ENCODE measurements around the gene AGMO. TPM values are rescaled to one million over a fixed set of nuclear protein-coding genes. Genes with fewer than 3 reads are reported as not detected.
"Not testable (repeated sequence)": the region's sequence is repeated elsewhere in the genome, so short reads cannot be mapped to it uniquely, and the experiment has no call there.

Gene AGMO
- total RNA-seq, 1 experiment from 2014 or later: 0.77 TPM

DNA sequence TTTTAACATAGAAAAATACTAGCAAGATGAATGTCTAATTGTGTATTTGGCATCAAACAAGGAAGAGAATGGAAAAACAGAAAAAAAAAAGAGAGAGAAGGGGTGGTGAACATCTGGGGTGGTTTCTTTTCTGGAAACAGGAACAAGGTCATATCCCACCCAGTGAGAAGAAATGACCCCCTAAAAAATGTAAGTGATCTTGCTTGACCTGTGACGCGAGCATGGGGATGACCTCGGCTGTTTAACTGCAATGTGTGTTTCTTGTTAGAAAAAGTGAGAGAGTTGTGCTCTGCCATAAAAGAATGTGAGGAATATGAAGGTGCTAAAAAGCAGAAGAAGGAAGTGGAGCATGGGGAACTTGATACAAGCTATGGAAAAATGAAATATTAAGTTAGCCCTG, 258.5 kb downstream of the AGMO start:
- H3K4me3 Mint-ChIP-seq: no peak overlapping the region
- TF ChIP-seq, protein P1, sequence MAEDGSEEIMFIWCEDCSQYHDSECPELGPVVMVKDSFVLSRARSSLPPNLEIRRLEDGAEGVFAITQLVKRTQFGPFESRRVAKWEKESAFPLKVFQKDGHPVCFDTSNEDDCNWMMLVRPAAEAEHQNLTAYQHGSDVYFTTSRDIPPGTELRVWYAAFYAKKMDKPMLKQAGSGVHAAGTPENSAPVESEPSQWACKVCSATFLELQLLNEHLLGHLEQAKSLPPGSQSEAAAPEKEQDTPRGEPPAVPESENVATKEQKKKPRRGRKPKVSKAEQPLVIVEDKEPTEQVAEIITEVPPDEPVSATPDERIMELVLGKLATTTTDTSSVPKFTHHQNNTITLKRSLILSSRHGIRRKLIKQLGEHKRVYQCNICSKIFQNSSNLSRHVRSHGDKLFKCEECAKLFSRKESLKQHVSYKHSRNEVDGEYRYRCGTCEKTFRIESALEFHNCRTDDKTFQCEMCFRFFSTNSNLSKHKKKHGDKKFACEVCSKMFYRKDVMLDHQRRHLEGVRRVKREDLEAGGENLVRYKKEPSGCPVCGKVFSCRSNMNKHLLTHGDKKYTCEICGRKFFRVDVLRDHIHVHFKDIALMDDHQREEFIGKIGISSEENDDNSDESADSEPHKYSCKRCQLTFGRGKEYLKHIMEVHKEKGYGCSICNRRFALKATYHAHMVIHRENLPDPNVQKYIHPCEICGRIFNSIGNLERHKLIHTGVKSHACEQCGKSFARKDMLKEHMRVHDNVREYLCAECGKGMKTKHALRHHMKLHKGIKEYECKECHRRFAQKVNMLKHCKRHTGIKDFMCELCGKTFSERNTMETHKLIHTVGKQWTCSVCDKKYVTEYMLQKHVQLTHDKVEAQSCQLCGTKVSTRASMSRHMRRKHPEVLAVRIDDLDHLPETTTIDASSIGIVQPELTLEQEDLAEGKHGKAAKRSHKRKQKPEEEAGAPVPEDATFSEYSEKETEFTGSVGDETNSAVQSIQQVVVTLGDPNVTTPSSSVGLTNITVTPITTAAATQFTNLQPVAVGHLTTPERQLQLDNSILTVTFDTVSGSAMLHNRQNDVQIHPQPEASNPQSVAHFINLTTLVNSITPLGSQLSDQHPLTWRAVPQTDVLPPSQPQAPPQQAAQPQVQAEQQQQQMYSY (CRISPR knock-in tag; IDR thresholded peaks at IDR 0.05): no peak
- TF ChIP-seq, protein P2, sequence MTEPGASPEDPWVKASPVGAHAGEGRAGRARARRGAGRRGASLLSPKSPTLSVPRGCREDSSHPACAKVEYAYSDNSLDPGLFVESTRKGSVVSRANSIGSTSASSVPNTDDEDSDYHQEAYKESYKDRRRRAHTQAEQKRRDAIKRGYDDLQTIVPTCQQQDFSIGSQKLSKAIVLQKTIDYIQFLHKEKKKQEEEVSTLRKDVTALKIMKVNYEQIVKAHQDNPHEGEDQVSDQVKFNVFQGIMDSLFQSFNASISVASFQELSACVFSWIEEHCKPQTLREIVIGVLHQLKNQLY (CRISPR knock-in tag; IDR thresholded peaks at IDR 0.05): no peak
- TF ChIP-seq, protein P3, sequence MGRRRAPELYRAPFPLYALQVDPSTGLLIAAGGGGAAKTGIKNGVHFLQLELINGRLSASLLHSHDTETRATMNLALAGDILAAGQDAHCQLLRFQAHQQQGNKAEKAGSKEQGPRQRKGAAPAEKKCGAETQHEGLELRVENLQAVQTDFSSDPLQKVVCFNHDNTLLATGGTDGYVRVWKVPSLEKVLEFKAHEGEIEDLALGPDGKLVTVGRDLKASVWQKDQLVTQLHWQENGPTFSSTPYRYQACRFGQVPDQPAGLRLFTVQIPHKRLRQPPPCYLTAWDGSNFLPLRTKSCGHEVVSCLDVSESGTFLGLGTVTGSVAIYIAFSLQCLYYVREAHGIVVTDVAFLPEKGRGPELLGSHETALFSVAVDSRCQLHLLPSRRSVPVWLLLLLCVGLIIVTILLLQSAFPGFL (CRISPR knock-in tag; IDR thresholded peaks at IDR 0.05; ENCODE audit: borderline replicate concordance): no peak
- TF ChIP-seq, protein P4, sequence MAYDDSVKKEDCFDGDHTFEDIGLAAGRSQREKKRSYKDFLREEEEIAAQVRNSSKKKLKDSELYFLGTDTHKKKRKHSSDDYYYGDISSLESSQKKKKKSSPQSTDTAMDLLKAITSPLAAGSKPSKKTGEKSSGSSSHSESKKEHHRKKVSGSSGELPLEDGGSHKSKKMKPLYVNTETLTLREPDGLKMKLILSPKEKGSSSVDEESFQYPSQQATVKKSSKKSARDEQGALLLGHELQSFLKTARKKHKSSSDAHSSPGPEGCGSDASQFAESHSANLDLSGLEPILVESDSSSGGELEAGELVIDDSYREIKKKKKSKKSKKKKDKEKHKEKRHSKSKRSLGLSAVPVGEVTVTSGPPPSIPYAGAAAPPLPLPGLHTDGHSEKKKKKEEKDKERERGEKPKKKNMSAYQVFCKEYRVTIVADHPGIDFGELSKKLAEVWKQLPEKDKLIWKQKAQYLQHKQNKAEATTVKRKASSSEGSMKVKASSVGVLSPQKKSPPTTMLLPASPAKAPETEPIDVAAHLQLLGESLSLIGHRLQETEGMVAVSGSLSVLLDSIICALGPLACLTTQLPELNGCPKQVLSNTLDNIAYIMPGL (CRISPR knock-in tag; IDR thresholded peaks at IDR 0.05): no peak
- no peak for TF ChIP-seq ATF1 (CRISPR knock-in tag; IDR thresholded peaks at IDR 0.05)
- TF ChIP-seq, protein P5, sequence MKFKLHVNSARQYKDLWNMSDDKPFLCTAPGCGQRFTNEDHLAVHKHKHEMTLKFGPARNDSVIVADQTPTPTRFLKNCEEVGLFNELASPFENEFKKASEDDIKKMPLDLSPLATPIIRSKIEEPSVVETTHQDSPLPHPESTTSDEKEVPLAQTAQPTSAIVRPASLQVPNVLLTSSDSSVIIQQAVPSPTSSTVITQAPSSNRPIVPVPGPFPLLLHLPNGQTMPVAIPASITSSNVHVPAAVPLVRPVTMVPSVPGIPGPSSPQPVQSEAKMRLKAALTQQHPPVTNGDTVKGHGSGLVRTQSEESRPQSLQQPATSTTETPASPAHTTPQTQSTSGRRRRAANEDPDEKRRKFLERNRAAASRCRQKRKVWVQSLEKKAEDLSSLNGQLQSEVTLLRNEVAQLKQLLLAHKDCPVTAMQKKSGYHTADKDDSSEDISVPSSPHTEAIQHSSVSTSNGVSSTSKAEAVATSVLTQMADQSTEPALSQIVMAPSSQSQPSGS (CRISPR knock-in tag; IDR thresholded peaks at IDR 0.05; ENCODE audit: borderline replicate concordance, low read depth): no peak
- TF ChIP-seq ZNF121 (CRISPR knock-in tag; IDR thresholded peaks at IDR 0.05): no peak
- no peak for TF ChIP-seq RELA (CRISPR knock-in tag; IDR thresholded peaks at IDR 0.05; ENCODE audit: borderline replicate concordance)
- no peak for TF ChIP-seq NR1H2 (CRISPR knock-in tag; IDR thresholded peaks at IDR 0.05)
- TF ChIP-seq, protein P6, sequence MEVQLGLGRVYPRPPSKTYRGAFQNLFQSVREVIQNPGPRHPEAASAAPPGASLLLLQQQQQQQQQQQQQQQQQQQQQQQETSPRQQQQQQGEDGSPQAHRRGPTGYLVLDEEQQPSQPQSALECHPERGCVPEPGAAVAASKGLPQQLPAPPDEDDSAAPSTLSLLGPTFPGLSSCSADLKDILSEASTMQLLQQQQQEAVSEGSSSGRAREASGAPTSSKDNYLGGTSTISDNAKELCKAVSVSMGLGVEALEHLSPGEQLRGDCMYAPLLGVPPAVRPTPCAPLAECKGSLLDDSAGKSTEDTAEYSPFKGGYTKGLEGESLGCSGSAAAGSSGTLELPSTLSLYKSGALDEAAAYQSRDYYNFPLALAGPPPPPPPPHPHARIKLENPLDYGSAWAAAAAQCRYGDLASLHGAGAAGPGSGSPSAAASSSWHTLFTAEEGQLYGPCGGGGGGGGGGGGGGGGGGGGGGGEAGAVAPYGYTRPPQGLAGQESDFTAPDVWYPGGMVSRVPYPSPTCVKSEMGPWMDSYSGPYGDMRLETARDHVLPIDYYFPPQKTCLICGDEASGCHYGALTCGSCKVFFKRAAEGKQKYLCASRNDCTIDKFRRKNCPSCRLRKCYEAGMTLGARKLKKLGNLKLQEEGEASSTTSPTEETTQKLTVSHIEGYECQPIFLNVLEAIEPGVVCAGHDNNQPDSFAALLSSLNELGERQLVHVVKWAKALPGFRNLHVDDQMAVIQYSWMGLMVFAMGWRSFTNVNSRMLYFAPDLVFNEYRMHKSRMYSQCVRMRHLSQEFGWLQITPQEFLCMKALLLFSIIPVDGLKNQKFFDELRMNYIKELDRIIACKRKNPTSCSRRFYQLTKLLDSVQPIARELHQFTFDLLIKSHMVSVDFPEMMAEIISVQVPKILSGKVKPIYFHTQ (CRISPR knock-in tag; IDR thresholded peaks at IDR 0.05): no peak
- TF ChIP-seq ESRRA (CRISPR knock-in tag; IDR thresholded peaks at IDR 0.05; ENCODE audit: borderline replicate concordance): no peak
- no peak for TF ChIP-seq ELF4 (CRISPR knock-in tag; IDR thresholded peaks at IDR 0.05; ENCODE audit: low read depth)
- no peak for TF ChIP-seq NR2C2 (CRISPR knock-in tag; IDR thresholded peaks at IDR 0.05)
- no peak for TF ChIP-seq GABPB1 (CRISPR knock-in tag; IDR thresholded peaks at IDR 0.05)
- TF ChIP-seq, protein P7, sequence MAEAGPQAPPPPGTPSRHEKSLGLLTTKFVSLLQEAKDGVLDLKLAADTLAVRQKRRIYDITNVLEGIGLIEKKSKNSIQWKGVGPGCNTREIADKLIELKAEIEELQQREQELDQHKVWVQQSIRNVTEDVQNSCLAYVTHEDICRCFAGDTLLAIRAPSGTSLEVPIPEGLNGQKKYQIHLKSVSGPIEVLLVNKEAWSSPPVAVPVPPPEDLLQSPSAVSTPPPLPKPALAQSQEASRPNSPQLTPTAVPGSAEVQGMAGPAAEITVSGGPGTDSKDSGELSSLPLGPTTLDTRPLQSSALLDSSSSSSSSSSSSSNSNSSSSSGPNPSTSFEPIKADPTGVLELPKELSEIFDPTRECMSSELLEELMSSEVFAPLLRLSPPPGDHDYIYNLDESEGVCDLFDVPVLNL (CRISPR knock-in tag; IDR thresholded peaks at IDR 0.05; ENCODE audit: borderline replicate concordance, low read depth): no peak
- TF ChIP-seq NFYB (CRISPR knock-in tag; conservative IDR thresholded peaks at IDR 0.05; ENCODE audit: low read depth): no peak
- TF ChIP-seq NFATC4 (CRISPR knock-in tag; IDR thresholded peaks at IDR 0.05): no peak
- no peak for TF ChIP-seq ZNF219 (CRISPR knock-in tag; IDR thresholded peaks at IDR 0.05; ENCODE audit: borderline replicate concordance)
- TF ChIP-seq, protein P8, sequence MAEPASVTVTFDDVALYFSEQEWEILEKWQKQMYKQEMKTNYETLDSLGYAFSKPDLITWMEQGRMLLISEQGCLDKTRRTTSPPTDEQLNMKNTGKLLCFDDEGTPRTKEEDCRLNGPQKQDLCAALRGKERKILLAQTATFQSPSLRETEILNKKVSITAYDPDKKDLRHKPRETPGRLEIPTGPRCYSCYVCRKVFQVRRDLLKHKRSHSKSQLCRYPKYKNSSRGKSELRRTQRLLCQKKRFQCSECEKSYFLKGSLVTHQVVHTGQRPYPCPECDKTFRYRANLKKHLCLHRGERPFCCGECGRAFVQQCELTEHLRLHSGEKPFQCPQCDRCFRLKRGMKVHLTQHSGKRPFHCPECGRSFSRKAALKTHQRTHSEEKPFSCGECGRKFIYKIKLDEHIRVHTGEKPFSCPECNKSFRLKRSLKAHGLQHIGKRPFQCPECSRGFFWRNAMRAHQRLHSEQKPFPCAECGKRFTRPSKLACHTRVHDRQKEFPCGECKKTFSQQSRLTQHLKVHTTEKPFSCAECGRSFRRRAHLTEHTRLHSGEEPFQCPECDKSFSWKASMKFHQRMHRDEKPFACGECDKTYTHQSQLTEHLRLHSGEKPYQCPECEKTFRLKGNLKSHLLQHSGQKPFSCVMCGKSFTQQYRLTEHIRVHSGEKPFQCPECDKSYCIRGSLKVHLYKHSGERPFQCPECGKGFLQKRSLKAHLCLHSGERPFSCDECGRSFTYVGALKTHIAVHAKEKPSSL (CRISPR knock-in tag; conservative IDR thresholded peaks at IDR 0.05): no peak
- no peak for ATAC-seq
- H3K36me3 Mint-ChIP-seq: no peaks in the 10 kb centered on the region
- ChIA-PET CTCF (interaction anchor here (1.2 kb wide), 1 partner anchor 418 kb away, joined by 3 read pairs; no protein-coding TSS in a partner anchor), POLR2A (no interaction called here)
- no peaks in the 10 kb centered on the region for H3K27me3 Mint-ChIP-seq (ENCODE audit: low read depth)
- no peaks in the 10 kb centered on the region for H3K9me3 Mint-ChIP-seq
- peaks cover 10% of the 10 kb centered on the region for H3K4me1 Mint-ChIP-seq
- H3K27ac Mint-ChIP-seq: no peak overlapping the region; the same call in 1 of the 2 replicates
- no peak for DNase-seq (ENCODE audit: low spot score)

DNA sequence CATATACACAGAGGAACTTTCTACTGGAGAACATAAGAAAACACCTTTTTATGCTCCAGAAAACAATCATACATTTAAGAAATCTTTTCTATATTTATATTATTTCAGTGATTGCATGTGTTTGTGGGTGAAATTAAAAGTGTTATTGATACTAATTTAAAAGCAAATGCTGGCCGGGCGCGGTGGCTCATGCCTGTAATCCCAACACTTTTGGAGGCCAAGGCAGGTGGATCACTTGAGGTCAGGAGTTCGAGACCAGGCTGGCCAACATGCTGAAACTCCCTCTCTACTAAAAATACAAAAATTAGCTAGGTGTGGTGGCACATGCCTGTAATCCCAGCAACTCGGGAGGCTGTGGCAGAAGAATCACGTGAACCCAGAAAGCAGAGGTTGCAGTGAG, 260.8 kb downstream of the AGMO start:
- DNase-seq (ENCODE audit: low spot score); H3K27ac Mint-ChIP-seq; H3K4me3 Mint-ChIP-seq; H3K36me3 Mint-ChIP-seq; ATAC-seq; H3K9me3 Mint-ChIP-seq; POLR2A ChIA-PET; H3K27me3 Mint-ChIP-seq (ENCODE audit: low read depth); H3K4me1 Mint-ChIP-seq: not testable (repeated sequence)
- CTCF ChIA-PET: interaction anchor here (1.4 kb wide), 1 partner anchor 294 kb away, joined by 4 read pairs; no protein-coding TSS in a partner anchor
